Suprapubic skin (tissue), 4 donors: ENCODE measurements around the gene ARL4C.

Experiments
- CTCF ChIP-seq, 2 donors: fragments of 200-600 bp in 1 of 2; fragments of 450-650 bp in 1 of 2; sonication (generic) in 1 of 2; IDR thresholded peaks; one replicate each; pipeline ENCODE4 v1.5.1; 2016 to 2019; ENCODE audit warnings: antibody characterized with exemption in 2 of 2, mild to moderate bottlenecking in 1 of 2, moderate library complexity in 1 of 2
- EP300 ChIP-seq: sonication (generic); formaldehyde crosslinking; IDR thresholded peaks from one replicate; pipeline ENCODE4 v1.6.1; 2017; ENCODE audit warnings: antibody characterized with exemption
- POLR2A ChIP-seq, 2 donors: fragments of 450-650 bp; IDR thresholded peaks; one replicate each; pipeline ENCODE4 v1.6.1; 2017; ENCODE audit warnings: antibody characterized with exemption in 2 of 2, mild to moderate bottlenecking in 2 of 2, moderate library complexity in 2 of 2
- POLR2AphosphoS5 ChIP-seq, 3 donors: sonication (generic); formaldehyde crosslinking; IDR thresholded peaks; one replicate each; pipeline ENCODE4 v1.6.1; 2017; ENCODE audit warnings: antibody characterized with exemption in 3 of 3

- TF ChIP-seq CTCF (IDR thresholded peaks at IDR 0.05) (no peak), POLR2A (IDR thresholded peaks at IDR 0.05) (no peak), POLR2AphosphoS5 (IDR thresholded peaks at IDR 0.05) (no peak), EP300 (no peak)
Observed at GRCh38 chr2:234448506-234449184, 48.2 kb downstream of the ARL4C start.
